ENCODE measurements around the gene ZNF683.

DNA sequence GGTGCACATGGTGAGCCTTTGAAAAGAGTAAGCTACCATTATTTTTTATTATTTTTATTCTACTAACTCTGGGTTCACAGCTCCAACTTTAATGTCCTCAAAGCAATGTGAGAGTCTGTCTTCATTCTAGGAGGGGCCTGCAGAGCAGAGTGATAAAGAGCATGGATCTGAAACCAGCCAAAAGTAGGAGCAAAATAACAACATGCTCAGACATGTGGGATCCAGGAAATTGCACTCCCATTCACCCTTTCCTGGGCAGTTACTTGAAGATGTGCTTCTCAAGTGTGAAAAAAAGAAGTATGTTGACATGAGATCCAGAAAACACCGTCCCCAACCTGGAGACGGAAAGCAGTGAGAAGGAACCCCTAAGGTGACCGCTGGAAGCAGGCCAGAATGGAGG is 29.3 kb upstream of the ZNF683 start:
- no peak for TF ChIP-seq EZH2 (IDR thresholded peaks at IDR 0.05; ENCODE audit: low read length, missing control alignments)
- TF ChIP-seq, protein P1, sequence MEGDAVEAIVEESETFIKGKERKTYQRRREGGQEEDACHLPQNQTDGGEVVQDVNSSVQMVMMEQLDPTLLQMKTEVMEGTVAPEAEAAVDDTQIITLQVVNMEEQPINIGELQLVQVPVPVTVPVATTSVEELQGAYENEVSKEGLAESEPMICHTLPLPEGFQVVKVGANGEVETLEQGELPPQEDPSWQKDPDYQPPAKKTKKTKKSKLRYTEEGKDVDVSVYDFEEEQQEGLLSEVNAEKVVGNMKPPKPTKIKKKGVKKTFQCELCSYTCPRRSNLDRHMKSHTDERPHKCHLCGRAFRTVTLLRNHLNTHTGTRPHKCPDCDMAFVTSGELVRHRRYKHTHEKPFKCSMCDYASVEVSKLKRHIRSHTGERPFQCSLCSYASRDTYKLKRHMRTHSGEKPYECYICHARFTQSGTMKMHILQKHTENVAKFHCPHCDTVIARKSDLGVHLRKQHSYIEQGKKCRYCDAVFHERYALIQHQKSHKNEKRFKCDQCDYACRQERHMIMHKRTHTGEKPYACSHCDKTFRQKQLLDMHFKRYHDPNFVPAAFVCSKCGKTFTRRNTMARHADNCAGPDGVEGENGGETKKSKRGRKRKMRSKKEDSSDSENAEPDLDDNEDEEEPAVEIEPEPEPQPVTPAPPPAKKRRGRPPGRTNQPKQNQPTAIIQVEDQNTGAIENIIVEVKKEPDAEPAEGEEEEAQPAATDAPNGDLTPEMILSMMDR (conservative IDR thresholded peaks at IDR 0.05 in 1 of 2, IDR thresholded peaks at IDR 0.05 in 1 of 2; ENCODE audit: low read depth in 1 of 2, low read length in 2 of 2): no peak

All from fibroblast of lung (primary cell).